Measurements from ENCODE around the gene KCNMA1. TPM values are rescaled to one million over a fixed set of nuclear protein-coding genes. Genes with fewer than 3 reads are reported as not detected.

The KCNMA1 gene
- total and polyA plus RNA-seq, 10 of the 15 experiments (the other 5 are each of a cell fraction or from before 2014, with no cell fraction given), result 8.5 to 77.0 (median 21.3) TPM

- Histone ChIP-seq H3K4me3 (no peak overlapping the region), H3K27me3 (replicated peaks in 1 of 2; ENCODE audit: control insufficient read depth in 2 of 2, insufficient read depth in 2 of 2, low read length in 1 of 2) (peaks cover 0 to 2% of the 10 kb centered on the region in 2 experiments; a peak in 1 of 4 replicates), H3K4me1 (ENCODE audit: control insufficient read depth, insufficient read depth, low read length) (no peaks in the 10 kb centered on the region), H3K9me3 (replicated peaks; ENCODE audit: control insufficient read depth, insufficient read depth, low read length) (no peaks in the 10 kb centered on the region), H3K9ac (ENCODE audit: control insufficient read depth, insufficient read depth, low read length) (no peak overlapping the region), H3K36me3 (ENCODE audit: control insufficient read depth in 2 of 2, insufficient read depth in 2 of 2, low read length in 1 of 2) (no peaks in the 10 kb centered on the region), H3K79me2 (ENCODE audit: control insufficient read depth, insufficient read depth, low read length) (no peaks in the 10 kb centered on the region), H2AFZ (ENCODE audit: control insufficient read depth, low read depth, low read length) (no peak overlapping the region), H4K20me1 (ENCODE audit: control insufficient read depth, insufficient read depth) (no peaks in the 10 kb centered on the region), H3K4me2 (ENCODE audit: control insufficient read depth, insufficient read depth) (no peak overlapping the region), H3K27ac (ENCODE audit: control insufficient read depth, insufficient read depth) (no peak overlapping the region)
- ChIA-PET CTCF (interaction anchor here (1.4 kb wide), 1 partner anchor 14 kb away, joined by 4 read pairs; no protein-coding TSS in a partner anchor), POLR2A (interaction anchor here (0.8 kb wide), 1 partner anchor 12 kb away, joined by 3 read pairs; no protein-coding TSS in a partner anchor), SMC1A (ENCODE audit: uncharacterized antibody, unreplicated experiment) (interaction anchor here (1.6 kb wide), 1 partner anchor 11 kb away, joined by 4 read pairs; no protein-coding TSS in a partner anchor), RAD21 (ENCODE audit: unreplicated experiment) (no interaction called here)
- no TSS peak for BruUV-seq (replicated peaks)
- in situ Hi-C loops (cut with MboI) (no loop called here), intact Hi-C loops (cut with micrococcal nuclease; ENCODE audit: unreplicated experiment) (no loop called here)
- 53% methylated on average over 9 of the region's 9 CpGs for WGBS (ENCODE audit: insufficient coverage, insufficient replicate concordance, low lambda C conversion rate, missing lambda C conversion rate)
- FAIRE-seq (no peak), ATAC-seq (no peak), DNase-seq (ENCODE audit: low read depth, low spot score) (no peak)
- no peak for TF ChIP-seq REST (IDR thresholded peaks at IDR 0.05; ENCODE audit: low read depth, low read length)
- TF ChIP-seq ATF3 (IDR thresholded peaks at IDR 0.05; ENCODE audit: borderline replicate concordance, extremely low read depth, low read depth, low read length), result no peak
- TF ChIP-seq TCF12 (IDR thresholded peaks at IDR 0.05; ENCODE audit: low read depth, low read length), result no peak
- TF ChIP-seq HDGF (IDR thresholded peaks at IDR 0.05), result no peak
- TF ChIP-seq ETV6 (conservative IDR thresholded peaks at IDR 0.05 in 1 of 2, IDR thresholded peaks at IDR 0.05 in 1 of 2; ENCODE audit: borderline replicate concordance in 1 of 2, low read depth in 1 of 2), result no peak
- TF ChIP-seq DPF2 (IDR thresholded peaks at IDR 0.05), result no peak
- no peak for TF ChIP-seq E2F8 (IDR thresholded peaks at IDR 0.05; ENCODE audit: low read depth, partially characterized antibody)
- TF ChIP-seq SP1 (IDR thresholded peaks at IDR 0.05; ENCODE audit: low read depth, low read length), result no peak
- no peak for TF ChIP-seq RAD51 (IDR thresholded peaks at IDR 0.05)
- TF ChIP-seq TBL1XR1 (IDR thresholded peaks at IDR 0.05; ENCODE audit: low read depth, low read length), result no peak
- TF ChIP-seq CEBPB (IDR thresholded peaks at IDR 0.05; ENCODE audit: borderline replicate concordance in 1 of 2, low read depth in 2 of 2, low read length in 2 of 2), result no peak
- no peak for TF ChIP-seq CREB1 (IDR thresholded peaks at IDR 0.05; ENCODE audit: low read depth)
- TF ChIP-seq PML (IDR thresholded peaks at IDR 0.05; ENCODE audit: low read length), result no peak
- no peak for TF ChIP-seq SKIL (IDR thresholded peaks at IDR 0.05; ENCODE audit: low read depth, poor library complexity, severe bottlenecking)
Measured at GRCh38 chr10:77576444-77577032, 61.1 kb downstream of the KCNMA1 start.
